SK-MEL-5 (cell line): ENCODE results near the gene PAEP. TPM values are rescaled to one million over a fixed set of nuclear protein-coding genes. Genes with fewer than 3 reads are reported as not detected.
"Not testable (repeated sequence)": the region's sequence is repeated elsewhere in the genome, so short reads cannot be mapped to it uniquely, and the experiment has no call there.

Source experiments
- DNase-seq: peaks from one replicate; pipeline ENCODE4 v3.0.0-alpha.2; 2016; ENCODE audit warnings: low read depth, low spot score
- in situ Hi-C: cut with HindIII; loops from 2 replicates; pipeline ENCODE4 v1.10.0; 2016; ENCODE audit warnings: low sequenced_read_pairs, high pct_unique_total_duplicates, low pct_unique_long_range_greater_than_20kb
- total RNA-seq: library from RNA; depleted of rRNA; stranded (reverse); fragments of >200 nt; shearing (Covaris generic); gene quantifications from 2 replicates; pipeline ENCODE4 v1.2.3, GENCODE V29; 2014

Gene PAEP
- total RNA-seq, 1 experiment from 2014 or later = 45.8 TPM

- in situ Hi-C loops, DNase-seq: not testable (repeated sequence)
These were observed 15.8 kb upstream of the PAEP start, which contains the start of gene OBP2A for GRCh38 chr9:135545646-135546176. Gene OBP2A (plus strand): TSS chr9:135546126. CDS start chr9:135546181, 55 bp downstream.

GRCh38 chr9:135546792-135547617 is 14.6 kb upstream of the PAEP start:
- DNase-seq, in situ Hi-C loops: not testable (repeated sequence)

DNA sequence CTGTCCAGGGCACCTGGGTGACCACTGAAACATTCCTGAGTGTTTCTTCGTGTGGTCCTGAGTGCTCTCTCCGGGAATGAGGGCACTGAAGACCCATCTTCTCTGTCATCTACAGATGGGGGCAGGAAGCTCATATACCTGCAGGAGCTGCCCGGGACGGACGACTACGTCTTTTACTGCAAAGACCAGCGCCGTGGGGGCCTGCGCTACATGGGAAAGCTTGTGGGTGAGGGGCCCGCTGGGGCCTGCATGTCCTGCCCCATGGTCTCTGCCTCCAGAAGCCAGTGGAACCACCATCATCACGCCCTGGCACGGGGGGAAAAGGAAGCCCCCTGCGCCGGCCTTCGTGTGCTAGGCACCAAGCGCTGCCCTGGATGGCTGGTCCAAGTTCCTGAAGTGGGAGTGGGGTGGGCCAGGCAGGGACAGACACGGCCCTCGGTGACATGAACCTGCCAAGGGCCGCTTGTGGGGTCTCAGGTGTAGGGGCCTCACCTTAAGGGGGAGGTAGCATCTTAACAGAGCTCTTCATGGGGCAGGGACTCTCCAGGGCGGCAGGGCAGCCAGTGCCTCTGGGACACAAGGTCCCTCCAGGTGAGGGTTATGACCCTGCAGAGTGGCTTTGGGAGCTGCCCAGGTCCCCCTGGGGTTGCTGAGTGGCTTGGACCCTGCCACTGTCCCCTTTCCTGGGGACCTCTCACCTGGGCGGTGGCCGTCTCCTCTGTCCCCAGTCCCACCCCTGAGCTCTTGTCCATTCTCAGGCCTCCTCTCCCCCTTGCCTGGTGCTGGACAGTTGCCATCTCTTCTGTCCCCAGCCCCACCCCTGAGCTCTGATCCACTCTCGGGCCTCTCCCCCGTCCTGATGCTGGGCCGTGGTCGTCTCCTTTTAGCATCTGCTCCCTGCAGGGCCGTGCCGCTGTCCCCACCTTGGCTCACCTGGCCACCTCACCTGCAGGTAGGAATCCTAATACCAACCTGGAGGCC is 13.5 kb upstream of the PAEP start:
- in situ Hi-C loops = no loop called here

DNA sequence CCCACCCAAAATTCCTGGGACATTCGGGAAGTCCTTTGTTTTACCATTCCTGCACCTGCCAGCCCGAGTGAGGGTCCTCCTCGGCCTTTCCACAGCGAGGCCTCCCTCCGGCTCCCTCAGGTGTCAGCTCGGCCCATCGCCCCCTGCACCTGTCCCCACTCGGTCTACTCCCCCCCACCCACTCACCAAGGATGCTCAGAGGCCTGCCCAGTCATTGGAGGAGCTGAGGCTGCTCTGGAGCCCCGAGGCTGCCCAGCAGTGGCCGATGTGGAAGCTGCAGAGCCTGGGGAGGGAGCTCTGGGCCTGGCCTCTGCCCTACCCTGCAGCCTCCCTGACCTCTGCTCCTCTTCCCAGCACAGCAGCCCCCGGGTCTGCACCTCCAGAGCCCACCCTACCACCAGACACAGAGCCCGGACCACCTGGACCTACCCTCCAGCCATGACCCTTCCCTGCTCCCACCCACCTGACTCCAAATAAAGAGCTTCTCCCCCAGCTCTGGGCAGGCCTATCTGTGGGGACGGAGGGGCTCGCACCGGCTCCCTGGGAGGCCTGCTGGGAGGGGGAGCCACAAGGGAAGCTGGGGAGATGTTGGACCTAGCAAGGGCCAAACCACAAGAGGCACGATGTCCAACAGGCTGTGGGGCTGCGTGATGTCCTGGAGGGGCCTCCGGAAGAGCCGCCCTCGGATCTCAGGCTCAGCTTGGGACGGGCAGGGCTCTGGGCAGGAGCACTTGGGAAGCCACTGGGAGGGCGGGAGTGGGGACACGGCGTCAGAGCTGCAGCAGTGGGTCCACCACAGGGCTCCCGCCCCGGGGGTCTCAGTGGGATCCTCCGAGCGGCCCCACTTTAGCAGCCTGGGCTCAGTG is 11.8 kb upstream of the PAEP start:
- DNase-seq, in situ Hi-C loops: not testable (repeated sequence)

More for the DNA sequence above, 13.5 kb upstream of the PAEP start:
- no peak for DNase-seq

DNA sequence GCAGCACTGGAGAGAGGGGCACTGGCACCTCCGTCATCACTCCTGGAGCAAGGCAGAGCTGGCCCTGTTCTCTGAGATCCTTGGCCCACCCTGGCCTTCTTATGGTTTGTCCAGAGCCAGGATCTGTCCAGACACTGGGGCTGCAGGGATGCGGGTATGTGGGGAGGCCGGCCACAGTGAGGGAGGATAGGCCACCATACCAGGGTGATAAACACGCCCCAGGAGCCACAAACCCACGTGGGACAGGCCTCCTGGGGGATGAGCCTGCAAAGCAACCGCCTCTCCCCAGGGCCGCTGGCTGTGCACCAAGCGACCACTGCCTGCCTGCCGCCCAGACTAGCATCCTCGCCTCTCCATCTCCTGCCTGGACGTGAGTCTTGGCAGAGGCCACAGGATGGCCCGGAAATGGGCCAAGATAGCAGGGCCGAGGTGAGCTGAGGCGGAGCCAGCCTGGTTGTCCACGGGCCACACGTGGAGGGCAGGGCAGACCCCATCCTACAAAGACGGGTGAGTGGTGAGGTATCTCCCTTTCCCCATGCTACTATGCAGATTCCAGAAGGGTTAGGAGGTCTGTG is 11.1 kb upstream of the PAEP start:
- in situ Hi-C loops = no loop called here
- DNase-seq = no peak

DNA sequence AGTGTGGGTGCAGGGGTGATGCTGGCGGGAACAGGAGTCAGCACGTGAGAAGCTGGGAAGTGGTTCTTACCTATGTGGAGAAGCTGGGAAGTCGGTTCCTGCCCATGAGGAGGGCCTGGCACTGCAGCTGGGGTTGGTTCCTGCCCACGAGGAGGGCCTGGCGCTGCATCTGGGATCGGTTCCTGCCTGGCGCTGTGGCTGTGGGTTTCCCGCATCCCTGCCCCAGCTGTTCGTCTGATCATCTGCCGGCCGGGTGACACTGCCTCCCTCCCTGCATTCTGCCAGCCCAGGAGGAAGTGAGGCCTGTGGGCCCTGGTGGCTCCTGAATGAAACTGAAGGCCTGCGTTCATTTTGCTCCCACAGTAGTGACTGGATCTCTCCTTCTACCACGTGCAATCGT is 10.5 kb upstream of the PAEP start:
- DNase-seq = no peak
- in situ Hi-C loops = no loop called here

DNA sequence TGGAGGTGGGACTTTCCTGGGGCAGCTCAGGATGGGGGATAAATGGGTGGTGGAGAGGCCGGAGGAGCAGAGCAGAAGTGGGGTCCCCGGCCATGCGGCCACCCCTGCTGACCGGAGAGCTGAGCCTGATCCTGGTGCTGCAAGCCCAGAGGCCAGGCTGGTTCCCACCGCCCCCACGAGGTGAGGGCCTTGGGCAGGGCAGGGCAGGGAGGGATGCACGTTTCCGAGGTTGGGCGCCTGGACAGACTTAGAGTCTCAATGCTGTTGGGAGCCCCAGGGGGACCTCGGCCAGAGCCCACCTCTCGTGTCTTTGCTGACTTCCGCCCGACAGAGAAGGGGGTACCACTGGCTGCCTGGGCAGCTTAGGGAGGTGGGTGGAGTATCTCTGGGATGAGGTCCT is 10.1 kb upstream of the PAEP start:
- no peak for DNase-seq
- in situ Hi-C loops = no loop called here

GRCh38 chr9:135552021-135552697 is 9.4 kb upstream of the PAEP start:
- DNase-seq = no peak
- in situ Hi-C loops = no loop called here

- in situ Hi-C loops = no loop called here
- no peak for DNase-seq
These were observed 8.8 kb upstream of the PAEP start for GRCh38 chr9:135552698-135553171.

DNA sequence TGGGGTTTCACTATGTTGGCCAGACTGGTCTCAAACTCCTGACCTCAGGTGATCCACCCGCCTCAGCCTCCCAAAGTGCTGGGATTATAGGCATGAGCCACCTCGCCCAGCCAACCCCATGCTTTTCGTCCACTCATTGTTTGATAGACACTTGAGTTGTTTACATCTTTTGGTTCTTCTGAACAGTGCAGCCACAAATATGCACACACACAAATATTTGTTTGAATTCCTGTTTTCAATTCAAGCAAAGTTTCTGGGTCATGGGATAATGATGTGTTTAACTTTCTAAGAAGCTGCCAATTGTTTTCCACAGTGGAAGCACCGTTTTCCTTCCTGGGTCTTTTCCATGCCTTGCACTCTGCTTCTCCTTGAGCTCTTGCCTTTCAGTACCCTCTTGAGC is 6.8 kb upstream of the PAEP start:
- in situ Hi-C loops = no loop called here
- DNase-seq = peak; percentile 71

DNA sequence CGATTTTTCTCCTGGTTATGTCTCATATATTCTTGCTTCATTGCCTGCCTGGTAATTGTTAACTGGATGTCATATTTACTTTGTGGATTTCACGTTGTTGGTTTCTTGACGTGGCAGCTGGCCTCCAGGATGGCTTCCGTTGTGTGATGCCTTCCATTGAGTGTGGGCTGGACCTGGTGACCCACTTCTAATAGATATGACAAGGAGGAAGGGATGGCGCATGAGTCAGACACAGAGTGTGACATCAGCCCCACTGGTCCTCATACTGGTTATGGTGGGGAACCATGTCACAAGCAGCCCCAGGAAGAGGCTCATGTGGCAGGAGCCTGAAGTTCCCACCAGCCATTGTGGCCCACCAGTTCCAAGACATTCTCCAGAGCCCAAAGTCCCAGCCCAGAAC is 6.4 kb upstream of the PAEP start:
- peak; percentile 21 for DNase-seq
- in situ Hi-C loops = no loop called here

- in situ Hi-C loops = no loop called here
- DNase-seq = no peak
These were observed 5.6 kb upstream of the PAEP start for GRCh38 chr9:135555910-135556309.

DNA sequence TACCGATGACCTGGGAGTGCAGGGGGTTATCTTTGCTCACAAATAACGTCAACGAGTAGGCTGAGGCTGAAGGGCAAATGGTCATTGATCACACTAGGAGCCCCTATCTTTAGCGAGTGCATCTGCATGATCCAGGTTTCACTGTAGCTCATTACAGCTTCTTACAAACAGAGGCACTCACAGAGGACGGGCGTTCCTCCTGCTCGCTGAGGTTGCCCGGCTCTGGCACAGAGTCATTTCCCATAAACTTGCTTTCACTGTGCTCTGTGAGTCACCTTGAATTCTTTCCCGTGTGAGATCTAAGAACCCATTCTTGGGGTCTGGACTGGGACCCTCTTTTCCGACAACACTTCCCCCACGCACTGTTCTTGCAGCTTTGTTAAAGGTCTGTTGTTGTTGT is 1.9 kb upstream of the PAEP start:
- in situ Hi-C loops = no loop called here
- DNase-seq = no peak

DNA sequence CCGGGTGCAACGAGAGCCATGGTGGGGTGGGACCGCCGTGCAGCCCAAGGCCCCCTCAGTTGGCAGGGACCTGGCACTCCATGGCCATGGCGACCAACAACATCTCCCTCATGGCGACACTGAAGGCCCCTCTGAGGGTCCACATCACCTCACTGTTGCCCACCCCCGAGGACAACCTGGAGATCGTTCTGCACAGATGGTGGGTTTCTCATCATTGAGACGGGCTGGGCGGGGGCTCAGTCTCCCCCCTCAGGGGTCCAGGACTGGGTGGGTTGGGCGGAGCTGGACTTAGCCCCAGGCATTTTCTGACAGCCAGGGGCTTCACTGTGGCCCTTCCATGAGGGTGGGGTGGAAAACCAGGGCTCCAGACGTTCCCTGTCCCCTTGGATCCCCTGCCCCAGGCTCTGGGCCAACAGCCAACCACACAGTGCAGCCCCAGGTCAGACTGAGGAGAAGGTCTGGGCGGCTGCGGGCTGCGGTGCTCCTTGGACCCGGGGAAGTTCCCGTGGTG is 734 bp downstream of the PAEP start:
- DNase-seq = no peak
- in situ Hi-C loops = no loop called here

DNA sequence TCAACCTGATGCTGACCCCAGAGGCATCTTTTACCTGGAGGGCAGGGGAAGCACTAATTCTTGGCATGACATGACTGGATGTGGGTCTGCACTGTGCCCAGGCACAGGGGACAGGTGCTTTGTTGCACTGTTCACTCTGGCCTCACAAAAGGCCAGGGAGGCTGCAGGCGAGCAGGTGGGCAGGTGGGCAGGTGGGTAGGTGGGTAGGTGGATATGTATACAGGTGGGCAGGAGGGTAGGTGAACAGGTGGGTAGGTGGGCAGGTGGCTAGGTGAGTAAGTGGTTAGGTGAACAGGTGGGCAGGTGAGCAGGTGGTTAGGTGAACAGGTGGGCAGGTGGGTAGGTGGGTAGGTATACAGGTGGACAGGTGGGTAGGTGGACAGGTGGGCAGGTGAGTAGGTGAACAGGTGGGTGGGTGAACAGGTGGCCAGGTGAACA is 1.5 kb downstream of the PAEP start:
- no peak for DNase-seq
- in situ Hi-C loops = no loop called here

- no peak for DNase-seq
- in situ Hi-C loops = no loop called here
These were observed 2.3 kb downstream of the PAEP start for GRCh38 chr9:135563858-135564257.
